Stimulated activated CD4-positive, alpha-beta T cell treated with anti-CD3 and anti-CD28 coated beads, Interleukin-2, amount 100 ng/mL, for 24 hours (primary cell): Measurements from ENCODE around the gene SERPINA9.
"Not testable (repeated sequence)": the region's sequence is repeated elsewhere in the genome, so short reads cannot be mapped to it uniquely, and the experiment has no call there.

Source experiments
- DNase-seq, 2 donors: peaks; one replicate each; pipeline ENCODE4 v3.0.0-alpha.2; 2020

Gene SERPINA9

DNA sequence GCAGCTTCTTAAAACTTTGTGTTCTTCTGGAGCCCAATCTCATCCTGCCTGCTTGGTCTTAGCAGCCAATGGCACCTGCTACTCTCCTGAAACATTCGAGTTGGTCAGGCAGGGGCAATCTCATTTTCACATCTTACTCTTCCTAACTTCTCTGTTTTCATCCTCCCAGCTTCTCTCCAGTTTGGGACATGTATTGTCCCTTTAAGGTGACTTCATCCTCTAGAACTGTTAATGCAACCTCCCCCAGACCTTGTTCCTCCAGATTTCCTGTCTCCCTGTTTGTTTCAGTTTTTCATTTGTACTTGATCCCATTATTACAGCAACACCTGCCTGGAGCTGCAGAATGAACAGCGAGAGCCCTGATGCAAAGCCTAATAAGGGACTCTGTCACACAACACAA lies 54.7 kb downstream of the SERPINA9 start:
- no peak for DNase-seq

DNA sequence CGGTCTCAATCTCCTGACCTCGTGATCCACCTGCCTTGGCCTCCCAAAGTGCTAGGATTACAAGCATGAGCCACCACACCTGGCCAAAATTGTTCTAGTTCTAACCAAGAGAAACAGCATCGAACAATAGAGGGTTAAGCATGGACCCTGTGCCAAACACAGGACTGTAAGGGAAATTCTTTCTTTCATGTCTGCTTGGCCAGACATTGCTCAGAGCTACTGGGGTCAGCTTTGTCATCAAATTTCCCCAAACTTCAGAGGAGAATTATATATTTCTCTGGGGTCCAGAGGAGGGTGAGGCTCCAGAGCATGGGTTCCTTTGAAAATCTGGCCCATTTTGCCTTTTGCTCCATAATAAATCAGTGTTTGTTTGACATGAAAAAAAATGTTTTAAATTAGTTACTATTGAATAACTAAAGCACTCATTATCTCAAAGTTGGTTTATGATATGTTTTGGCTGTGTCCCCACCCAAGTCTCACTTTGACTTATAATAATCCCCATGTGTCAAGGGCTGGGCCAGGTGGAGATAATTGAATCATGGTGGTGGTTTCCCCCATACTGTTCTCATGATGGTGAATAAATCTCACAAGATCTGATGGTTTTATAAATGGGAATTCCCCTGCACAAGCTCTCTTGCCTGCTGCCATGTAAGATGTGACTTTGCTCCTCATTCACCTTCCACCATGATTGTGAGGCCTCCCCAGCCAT lies 58.3 kb downstream of the SERPINA9 start:
- DNase-seq: not testable (repeated sequence)
